ENCODE results near the gene ARID1A. TPM values are rescaled to one million over a fixed set of nuclear protein-coding genes. Genes with fewer than 3 reads are reported as not detected.

ARID1A gene
- total and polyA plus RNA-seq, 9 of the 15 experiments (the other 6 are each of a cell fraction or from before 2014, with no cell fraction given) = 8.3 to 88.3 (median 22.5) TPM

DNA sequence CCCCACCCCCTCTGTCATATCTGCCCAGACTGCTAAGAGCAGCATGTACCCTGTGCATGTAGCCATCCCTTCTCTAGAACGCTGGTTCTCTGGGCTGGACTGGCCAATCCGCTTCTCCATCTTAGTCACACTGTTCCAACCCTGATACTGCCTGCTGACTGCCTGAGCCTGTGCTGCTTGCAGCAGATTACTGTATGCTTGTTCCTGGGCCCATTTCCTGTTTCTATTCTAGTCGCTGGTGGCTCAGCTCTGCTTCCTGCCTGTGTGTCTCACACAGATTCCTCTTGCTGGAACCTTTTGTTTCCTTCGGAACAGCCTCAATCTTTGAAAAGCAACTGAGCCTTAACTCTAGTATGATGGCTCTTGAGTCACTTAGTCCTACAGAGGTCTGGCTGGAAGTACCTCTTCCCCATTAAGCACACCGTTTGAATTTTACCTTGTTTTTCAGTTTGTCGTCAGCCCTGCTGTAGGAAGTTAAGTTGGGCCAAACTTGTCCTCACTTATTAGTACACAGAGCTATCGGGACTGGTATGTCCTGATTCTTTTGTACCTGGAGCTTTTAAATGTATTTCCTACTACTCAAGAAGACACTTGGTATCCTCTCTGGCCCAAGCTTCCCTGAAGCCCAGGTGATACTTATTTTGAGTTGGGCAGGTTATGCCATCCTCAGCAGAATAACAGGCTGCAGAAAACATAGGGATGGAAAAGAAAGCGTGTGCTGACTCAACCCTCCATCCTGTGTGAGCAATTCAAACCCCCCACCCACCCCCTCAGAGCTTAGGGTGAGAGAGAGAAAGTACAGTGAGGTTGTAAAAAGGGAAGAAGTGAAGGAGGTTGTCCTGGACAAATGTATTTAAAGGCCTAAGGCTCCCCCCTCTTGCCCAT is 48.5 kb downstream of the ARID1A start (continued):
- no peak for TF ChIP-seq SFPQ (IDR thresholded peaks at IDR 0.05; ENCODE audit: low read depth, low read length)
- peak; percentile 95 for TF ChIP-seq HLTF (IDR thresholded peaks at IDR 0.05)
- TF ChIP-seq ZBTB17 (CRISPR knock-in tag; IDR thresholded peaks at IDR 0.05) = peak; percentile 76
- no peak for TF ChIP-seq ESRRB (CRISPR knock-in tag; IDR thresholded peaks at IDR 0.05; ENCODE audit: borderline replicate concordance)
- TF ChIP-seq FOS (IDR thresholded peaks at IDR 0.05; ENCODE audit: extremely low read depth, insufficient read length) = peak; percentile 79
- TF ChIP-seq MEF2D (tag; conservative IDR thresholded peaks at IDR 0.05; ENCODE audit: low read depth) = peak; percentile 99
- no peak for TF ChIP-seq XRCC4 (IDR thresholded peaks at IDR 0.05; ENCODE audit: extremely low read depth, insufficient read depth, insufficient read length)
- no peak for TF ChIP-seq BMI1 (IDR thresholded peaks at IDR 0.05; ENCODE audit: low read length)
- TF ChIP-seq KAT2B (IDR thresholded peaks at IDR 0.05; ENCODE audit: low read depth, low read length) = no peak
- peak; percentile 90 for TF ChIP-seq ARID1B (IDR thresholded peaks at IDR 0.05)
- peak; percentile 88 for TF ChIP-seq XRCC5 (IDR thresholded peaks at IDR 0.05; ENCODE audit: low read depth, low read length)
- TF ChIP-seq CBX8 (IDR thresholded peaks at IDR 0.05; ENCODE audit: borderline replicate concordance, extremely low read depth, low read depth, low read length, poor library complexity, severe bottlenecking) = no peak
- no peak for TF ChIP-seq KAT7 (CRISPR knock-in tag; IDR thresholded peaks at IDR 0.05; ENCODE audit: borderline replicate concordance)
- no peak for TF ChIP-seq ZNF444 (CRISPR knock-in tag; IDR thresholded peaks at IDR 0.05)
- peak; percentile 45 to 98; a peak in 3 of 4 replicates for TF ChIP-seq RCOR1 (IDR thresholded peaks at IDR 0.05; ENCODE audit: borderline replicate concordance in 1 of 2, low read depth in 2 of 2, low read length in 2 of 2)
- peak; percentile 54; the same call in 1 of the 2 replicates for TF ChIP-seq ZKSCAN1 (IDR thresholded peaks at IDR 0.05; ENCODE audit: low read depth, low read length)
- TF ChIP-seq DDX20 (tag; IDR thresholded peaks at IDR 0.05; ENCODE audit: low read depth) = 0 out of 2 replicates have a peak, but pooled peaks have one; percentile 29
- TF ChIP-seq SIX5 (IDR thresholded peaks at IDR 0.05; ENCODE audit: borderline replicate concordance in 1 of 2, insufficient read depth in 1 of 2, low read depth in 1 of 2, low read length in 2 of 2) = no peak
- no peak for TF ChIP-seq PREB (CRISPR knock-in tag; IDR thresholded peaks at IDR 0.05)
- TF ChIP-seq PHF20 (IDR thresholded peaks at IDR 0.05; ENCODE audit: partially characterized antibody) = no peak
- no peak for TF ChIP-seq ZNF764 (CRISPR knock-in tag; IDR thresholded peaks at IDR 0.05; ENCODE audit: low read depth)
- TF ChIP-seq ZNF217 (CRISPR knock-in tag; IDR thresholded peaks at IDR 0.05) = no peak
- TF ChIP-seq ZNF12 (CRISPR knock-in tag; IDR thresholded peaks at IDR 0.05) = no peak
- 0 out of 2 replicates have a peak, but pooled peaks have one; percentile 42 for TF ChIP-seq ESRRA (IDR thresholded peaks at IDR 0.05; ENCODE audit: borderline replicate concordance, low read depth)
- no peak for TF ChIP-seq ZNF584 (CRISPR knock-in tag; IDR thresholded peaks at IDR 0.05; ENCODE audit: low read depth)

Data from K562 (cell line).